ENCODE measurements around the gene ABHD4.

GRCh38 chr14:22600027-22600426 is 1.9 kb downstream of the ABHD4 start:
- no peak for TF ChIP-seq CTCF (IDR thresholded peaks at IDR 0.05)
- no peak for TF ChIP-seq POLR2A (IDR thresholded peaks at IDR 0.05)
- no peak for TF ChIP-seq EP300 (IDR thresholded peaks at IDR 0.05; ENCODE audit: low read depth)

Measured in transverse colon (tissue), 3 donors.